WERI-Rb-1 (cell line): ENCODE data around the gene FIGN.

Source experiments
- DNase-seq: peaks from one replicate; pipeline ENCODE4 v3.0.0-alpha.2; 2020
- H3K27ac ChIP-seq: fragments of 250-450 bp; sonication (Bioruptor Pico); 2 replicates; pipeline ENCODE4 v1.5.1; 2020; ENCODE audit warnings: mild to moderate bottlenecking, moderate library complexity
- H3K27me3 ChIP-seq: fragments of 250-450 bp; sonication (Bioruptor Pico); 2 replicates; pipeline ENCODE4 v1.5.1; 2021; ENCODE audit warnings: mild to moderate bottlenecking, low read depth, moderate library complexity; ENCODE audit not compliant: insufficient read depth, severe bottlenecking
- H3K36me3 ChIP-seq: fragments of 250-450 bp; sonication (Bioruptor Pico); 2 replicates; pipeline ENCODE4 v1.5.1; 2020; ENCODE audit warnings: mild to moderate bottlenecking, moderate library complexity
- H3K4me3 ChIP-seq: 2 replicates; pipeline ENCODE4 v1.5.1; 2011; ENCODE audit warnings: low read depth, mild to moderate bottlenecking, control low read depth, low read length
- H3K9me3 ChIP-seq: fragments of 250-450 bp; sonication (Bioruptor Pico); 2 replicates; pipeline ENCODE4 v1.5.1; 2021; ENCODE audit warnings: mild to moderate bottlenecking, moderate library complexity; ENCODE audit not compliant: severe bottlenecking
- TF ChIP-seq, protein P1 (sequence below): IDR thresholded peaks from 2 replicates; pipeline ENCODE4 v1.5.1; 2011; ENCODE audit warnings: low read depth, mild to moderate bottlenecking, control low read depth, inconsistent platforms, low read length

FIGN gene

DNA sequence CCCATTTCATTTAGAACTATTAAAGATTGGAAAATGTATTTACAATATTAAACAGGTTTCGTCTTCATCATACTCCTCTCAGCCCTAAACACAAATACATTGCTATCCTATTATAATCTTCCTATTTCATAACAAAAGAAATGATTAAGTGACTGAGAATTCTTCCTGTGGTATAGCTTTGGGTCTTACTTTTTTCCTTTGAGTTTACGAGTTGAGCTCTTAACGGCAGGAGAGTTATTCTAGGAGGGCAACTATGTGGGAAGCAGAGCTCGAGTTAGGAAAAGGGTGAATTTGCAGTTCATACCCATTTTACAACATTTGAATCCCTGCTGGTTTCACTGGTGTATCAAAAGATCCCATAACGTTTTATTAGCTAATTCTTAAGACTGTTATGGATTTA is 105.0 kb downstream of the FIGN start:
- Histone ChIP-seq H3K4me3 (no peak overlapping the region), H3K36me3 (no peaks in the 10 kb centered on the region), H3K27ac (no peak overlapping the region), H3K27me3 (no peaks in the 10 kb centered on the region), H3K9me3 (no peaks in the 10 kb centered on the region)
- TF ChIP-seq, protein P1, sequence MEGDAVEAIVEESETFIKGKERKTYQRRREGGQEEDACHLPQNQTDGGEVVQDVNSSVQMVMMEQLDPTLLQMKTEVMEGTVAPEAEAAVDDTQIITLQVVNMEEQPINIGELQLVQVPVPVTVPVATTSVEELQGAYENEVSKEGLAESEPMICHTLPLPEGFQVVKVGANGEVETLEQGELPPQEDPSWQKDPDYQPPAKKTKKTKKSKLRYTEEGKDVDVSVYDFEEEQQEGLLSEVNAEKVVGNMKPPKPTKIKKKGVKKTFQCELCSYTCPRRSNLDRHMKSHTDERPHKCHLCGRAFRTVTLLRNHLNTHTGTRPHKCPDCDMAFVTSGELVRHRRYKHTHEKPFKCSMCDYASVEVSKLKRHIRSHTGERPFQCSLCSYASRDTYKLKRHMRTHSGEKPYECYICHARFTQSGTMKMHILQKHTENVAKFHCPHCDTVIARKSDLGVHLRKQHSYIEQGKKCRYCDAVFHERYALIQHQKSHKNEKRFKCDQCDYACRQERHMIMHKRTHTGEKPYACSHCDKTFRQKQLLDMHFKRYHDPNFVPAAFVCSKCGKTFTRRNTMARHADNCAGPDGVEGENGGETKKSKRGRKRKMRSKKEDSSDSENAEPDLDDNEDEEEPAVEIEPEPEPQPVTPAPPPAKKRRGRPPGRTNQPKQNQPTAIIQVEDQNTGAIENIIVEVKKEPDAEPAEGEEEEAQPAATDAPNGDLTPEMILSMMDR: no peak
- no peak for DNase-seq

DNA sequence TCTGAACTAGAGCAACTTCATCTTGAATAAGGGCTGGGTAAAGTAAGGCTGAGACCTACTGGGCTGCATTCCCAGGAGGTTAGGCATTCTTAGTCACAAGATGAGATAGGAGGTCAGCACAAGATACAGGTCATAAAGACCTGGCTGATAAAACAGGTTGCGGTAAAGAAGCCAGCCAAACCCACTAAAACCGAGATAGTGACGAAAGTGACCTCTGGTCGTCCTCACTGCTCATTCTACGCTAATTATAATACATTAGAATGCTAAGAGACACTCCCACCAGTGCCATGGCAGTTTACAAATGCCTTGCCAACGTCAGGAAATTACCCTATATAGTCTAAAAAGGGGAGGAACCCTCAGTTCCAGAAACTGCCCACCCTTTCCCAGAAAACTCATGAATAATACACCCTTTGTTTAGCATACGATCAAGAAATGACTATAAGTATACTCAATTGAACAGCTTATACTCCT is 109.1 kb downstream of the FIGN start:
- Histone ChIP-seq H3K36me3 (no peaks in the 10 kb centered on the region), H3K4me3 (no peak overlapping the region), H3K27me3 (no peaks in the 10 kb centered on the region), H3K9me3 (no peaks in the 10 kb centered on the region), H3K27ac (no peak overlapping the region)
- no peak for DNase-seq
- TF ChIP-seq, protein P1: no peak

DNA sequence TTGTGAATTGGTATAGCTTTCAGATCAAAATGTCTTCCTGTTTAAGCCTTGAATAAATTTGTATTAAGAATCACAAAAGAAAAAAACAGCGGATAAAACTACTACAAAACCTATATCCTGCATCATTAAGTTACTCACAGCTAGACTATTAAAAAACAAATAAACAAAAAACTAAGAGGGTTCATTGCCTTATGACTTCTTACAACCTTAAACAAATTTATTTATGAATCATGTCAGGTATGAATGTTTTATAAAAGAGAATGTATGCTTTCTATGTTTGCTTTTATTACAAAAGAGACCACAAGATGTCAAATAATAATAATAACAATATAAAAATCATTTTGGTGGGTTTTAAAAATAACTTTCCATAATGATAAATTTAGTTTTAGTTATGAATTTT is 109.6 kb downstream of the FIGN start:
- Histone ChIP-seq H3K27ac (no peak overlapping the region), H3K4me3 (no peak overlapping the region), H3K36me3 (no peaks in the 10 kb centered on the region), H3K27me3 (no peaks in the 10 kb centered on the region), H3K9me3 (no peaks in the 10 kb centered on the region)
- TF ChIP-seq, protein P1: no peak
- no peak for DNase-seq

DNA sequence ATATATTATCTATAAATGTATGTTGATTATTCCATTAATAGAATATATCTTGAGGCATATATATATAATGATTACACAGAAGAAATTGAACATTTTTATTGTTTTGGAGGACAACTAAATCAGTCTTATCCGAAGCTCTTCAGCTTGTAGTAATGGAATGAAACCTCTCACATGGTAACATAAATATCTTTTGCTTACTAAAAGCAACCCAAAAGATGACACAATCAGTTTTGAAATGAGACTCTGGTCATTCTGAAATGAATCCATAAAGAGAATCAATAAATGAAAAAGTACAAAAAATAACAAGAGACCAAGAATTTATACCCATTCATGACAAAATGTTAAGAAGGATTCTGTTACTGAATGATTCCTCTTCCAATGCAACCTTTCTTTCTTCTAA is 110.2 kb downstream of the FIGN start:
- Histone ChIP-seq H3K36me3 (no peaks in the 10 kb centered on the region), H3K27me3 (no peaks in the 10 kb centered on the region), H3K9me3 (no peaks in the 10 kb centered on the region), H3K27ac (no peak overlapping the region), H3K4me3 (no peak overlapping the region)
- no peak for DNase-seq
- TF ChIP-seq, protein P1: no peak

DNA sequence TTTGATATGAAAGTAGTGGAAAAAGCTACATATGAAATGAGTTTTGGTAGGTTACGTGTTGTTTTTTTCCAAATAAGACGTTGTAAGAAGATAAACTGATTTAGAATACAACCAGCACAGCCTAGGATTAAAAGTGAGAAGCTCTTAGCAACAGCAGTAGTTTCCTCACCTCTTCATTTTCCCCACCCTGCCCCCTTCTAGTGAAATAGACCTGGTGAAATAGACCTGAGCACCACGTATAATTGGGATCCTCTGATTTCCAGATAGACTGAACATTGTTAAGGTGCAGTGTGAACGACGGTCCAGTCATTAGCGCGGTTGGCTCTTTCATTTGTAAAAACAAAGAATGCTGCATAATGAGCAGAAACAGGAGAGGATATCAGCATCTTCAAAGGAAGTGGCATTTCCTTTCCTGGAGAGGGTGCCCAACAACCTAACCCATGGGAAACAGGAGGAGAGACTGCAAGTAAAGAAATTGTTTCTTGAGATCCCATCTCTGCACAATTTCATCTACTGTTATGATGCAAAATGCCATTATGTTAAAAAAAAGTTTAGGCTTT is 114.3 kb downstream of the FIGN start:
- no peak for DNase-seq
- no peaks in the 10 kb centered on the region for H3K27me3 ChIP-seq
- TF ChIP-seq, protein P1: no peak
- no peak overlapping the region for H3K4me3 ChIP-seq
- H3K9me3 ChIP-seq: no peaks in the 10 kb centered on the region
- no peaks in the 10 kb centered on the region for H3K36me3 ChIP-seq
- H3K27ac ChIP-seq: no peak overlapping the region

DNA sequence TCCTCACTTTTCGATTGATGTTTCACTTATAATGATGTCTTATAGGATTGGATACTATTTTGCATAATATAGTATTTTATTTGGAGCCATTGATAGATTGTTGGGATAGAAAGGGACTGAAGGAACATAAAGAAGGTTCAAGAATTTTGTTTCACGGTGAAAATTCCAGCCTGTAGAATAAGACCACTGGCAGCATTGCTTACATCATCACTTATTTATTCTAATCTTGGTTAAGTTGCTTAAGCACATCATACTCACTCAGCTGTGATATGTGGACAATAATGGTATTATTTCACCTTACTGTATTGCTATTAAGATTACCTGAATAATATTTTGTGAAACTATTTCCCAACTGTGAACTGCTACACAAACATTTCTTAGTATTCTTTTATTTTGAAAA is 118.3 kb downstream of the FIGN start:
- Histone ChIP-seq H3K27me3 (no peaks in the 10 kb centered on the region), H3K27ac (no peak overlapping the region), H3K4me3 (no peak overlapping the region), H3K9me3 (no peaks in the 10 kb centered on the region), H3K36me3 (no peaks in the 10 kb centered on the region)
- DNase-seq: no peak
- TF ChIP-seq, protein P1: no peak
